ENCODE data around the gene TM6SF1. TPM values are rescaled to one million over a fixed set of nuclear protein-coding genes. Genes with fewer than 3 reads are reported as not detected.
"Not testable (repeated sequence)": the region's sequence is repeated elsewhere in the genome, so short reads cannot be mapped to it uniquely, and the experiment has no call there.

Gene TM6SF1
- polyA plus RNA-seq (ENCODE audit: insufficient read length in 3 of 3): 1 to 10 TPM; 1.2 to 3.3 (median 1.9) TPM
- long read RNA-seq, donor 1, partial matches to known transcripts: 62 of 95 reads
- long read RNA-seq, donor 1, other reads (novel, unspliced or antisense): 33 of 95 reads
- long read RNA-seq, donor 2, partial matches to known transcripts: 65 of 96 reads
- long read RNA-seq, donor 2, other reads (novel, unspliced or antisense): 31 of 96 reads
- long read RNA-seq, donor 3: 0 reads
- long read RNA-seq, donor 4, partial matches to known transcripts: 6 of 6 reads
- long read RNA-seq, donor 4, other reads (novel, unspliced or antisense): 0 of 6 reads
- long read RNA-seq, donor 5: 0 reads
- long read RNA-seq, donor 6, partial matches to known transcripts: 61 of 108 reads
- long read RNA-seq, donor 6, other reads (novel, unspliced or antisense): 47 of 108 reads
- long read RNA-seq, donor 7: 0 reads
- long read RNA-seq, donor 8: 0 reads
- long read RNA-seq, donor 9, partial matches to known transcripts: 12 of 12 reads
- long read RNA-seq, donor 9, other reads (novel, unspliced or antisense): 0 of 12 reads
- long read RNA-seq, donor 10, partial matches to known transcripts: 57 of 91 reads
- long read RNA-seq, donor 10, other reads (novel, unspliced or antisense): 34 of 91 reads
- long read RNA-seq, donor 11, partial matches to known transcripts: 59 of 91 reads
- long read RNA-seq, donor 11, other reads (novel, unspliced or antisense): 32 of 91 reads
- long read RNA-seq, donor 12: 0 reads
- long read RNA-seq, donor 13: 0 reads
- long read RNA-seq, donor 14: 0 reads
- long read RNA-seq, donor 15: 0 reads
- long read RNA-seq, donor 16: 0 reads

DNA sequence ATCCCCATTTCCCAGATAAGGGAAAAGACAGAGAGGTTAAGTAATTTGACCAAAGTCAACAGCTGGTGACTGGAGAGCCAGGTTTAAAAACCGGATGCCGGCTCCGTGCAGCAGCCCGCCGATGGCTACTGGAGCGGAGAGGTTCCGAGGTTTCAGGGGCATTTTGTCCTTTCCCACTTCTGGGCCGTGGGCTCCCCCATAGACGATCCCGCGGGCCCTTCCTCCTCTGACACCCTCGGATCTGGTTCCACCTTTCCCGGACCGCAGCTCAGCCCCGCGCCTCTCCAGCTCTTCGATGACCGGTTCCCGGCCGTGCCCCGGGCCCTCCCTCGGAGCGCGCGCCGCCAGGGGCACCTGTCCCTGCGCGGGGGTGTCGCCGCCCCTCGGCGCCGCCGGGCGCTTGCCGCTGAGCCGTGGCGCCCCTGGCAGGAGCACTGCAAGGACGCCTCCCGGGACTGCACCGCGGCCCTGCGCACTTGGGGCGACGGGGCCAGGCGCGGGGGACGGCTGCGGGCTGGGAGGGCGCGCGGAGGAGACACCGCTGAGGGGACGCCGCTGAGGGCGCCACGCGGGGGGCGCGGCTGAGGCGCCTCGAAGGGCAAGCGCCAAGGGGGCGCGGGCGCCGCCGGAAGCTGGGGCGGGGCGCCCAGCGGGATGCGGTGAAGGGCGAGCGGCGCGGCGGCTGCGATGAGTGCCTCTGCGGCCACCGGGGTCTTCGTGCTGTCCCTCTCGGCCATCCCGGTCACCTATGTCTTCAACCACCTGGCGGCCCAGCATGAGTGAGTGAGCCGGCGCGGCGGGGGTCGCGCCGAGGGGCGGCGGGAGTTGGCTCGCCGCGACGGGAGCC is at the start of gene TM6SF1:
TM6SF1 (plus strand) TSS at position 652 of the 847 bp plus-strand sequence; CDS start at position 688, 36 bp downstream.
- DNase-seq (ENCODE audit: extremely low read depth in 1 of 11, low read depth in 9 of 11, low spot score in 4 of 11): peak in 4 of 11 donors; percentile 5 to 26 (median 18)

DNA sequence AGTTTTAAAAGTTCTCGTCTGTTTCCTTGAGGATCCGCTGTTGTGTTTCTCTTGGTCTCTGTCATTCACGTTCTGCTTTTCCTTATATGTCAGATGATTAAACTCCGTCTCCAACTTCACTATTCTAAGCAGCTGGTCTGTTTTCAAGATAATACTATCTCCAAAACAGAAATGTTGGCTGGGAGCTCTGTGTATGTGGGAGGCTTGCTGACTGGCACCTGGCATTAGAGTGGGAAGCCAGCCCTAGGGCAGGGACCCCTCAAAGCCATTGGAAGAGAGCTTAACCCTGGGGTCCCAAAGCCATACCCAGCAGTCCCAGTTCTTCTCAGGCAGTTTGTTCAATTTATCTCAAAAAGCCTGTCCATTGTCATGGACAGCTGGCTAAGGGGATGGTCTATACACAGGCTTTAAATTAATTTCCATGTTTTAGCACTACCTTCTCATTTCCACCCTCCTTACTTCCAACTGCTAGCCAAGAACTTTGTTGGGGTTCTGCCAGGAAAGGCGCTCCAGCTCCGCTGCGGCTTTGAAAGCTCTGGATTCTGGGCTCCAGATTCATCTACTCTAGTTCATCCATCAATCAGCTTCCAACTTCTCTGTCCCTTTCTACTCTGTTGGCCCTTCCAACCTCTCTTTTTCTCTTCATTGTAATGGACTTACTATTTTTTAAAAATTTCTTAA is 49.6 kb upstream of the TM6SF1 start:
- no peak for DNase-seq (ENCODE audit: extremely low read depth in 1 of 11, low read depth in 9 of 11, low spot score in 4 of 11)

GRCh38 chr15:83061680-83062079 is 45.8 kb upstream of the TM6SF1 start:
- DNase-seq (ENCODE audit: extremely low read depth in 1 of 11, low read depth in 9 of 11, low spot score in 4 of 11): peak in 1 of 11 donors; percentile 24

DNA sequence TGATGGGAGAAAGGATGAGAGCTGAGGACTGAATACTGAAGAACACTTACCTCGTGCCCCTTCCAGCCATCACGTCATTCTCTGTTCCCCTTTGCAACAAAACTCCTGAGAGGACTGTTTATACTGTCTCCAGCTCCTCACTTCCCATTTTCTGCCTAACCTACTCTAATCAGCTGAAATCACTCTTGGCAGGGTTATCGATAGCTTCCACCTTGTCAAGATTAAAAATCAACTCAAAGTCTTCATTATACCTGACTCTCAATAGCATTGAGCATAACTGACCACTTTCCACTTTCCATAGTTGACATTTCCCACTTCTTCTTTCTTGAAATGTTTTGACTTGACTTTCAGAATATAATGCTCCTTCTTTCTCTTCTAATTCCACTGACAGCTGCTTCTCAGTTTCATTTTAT is 44.7 kb upstream of the TM6SF1 start:
- no peak for DNase-seq (ENCODE audit: extremely low read depth in 1 of 11, low read depth in 9 of 11, low spot score in 4 of 11)

DNA sequence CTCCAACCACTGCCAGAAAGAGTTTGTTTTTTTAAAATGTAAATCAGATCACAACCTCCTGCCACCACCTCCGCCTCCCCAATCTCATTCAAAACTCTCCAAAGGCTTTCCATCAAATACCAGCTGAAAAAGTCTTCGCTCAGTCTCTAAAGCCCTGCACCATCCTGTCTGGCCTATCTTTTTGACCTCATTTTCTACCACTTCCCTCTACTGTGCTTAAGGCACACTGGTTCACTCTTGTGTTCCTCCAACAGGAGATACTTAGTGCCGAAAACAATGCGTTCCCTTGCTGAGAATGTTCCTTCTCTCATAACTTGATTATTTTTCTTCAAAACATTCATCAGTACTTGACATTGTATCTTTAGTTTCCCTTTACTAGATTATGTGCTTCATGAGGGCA is 43.9 kb upstream of the TM6SF1 start:
- no peak for DNase-seq (ENCODE audit: extremely low read depth in 1 of 11, low read depth in 9 of 11, low spot score in 4 of 11)

DNA sequence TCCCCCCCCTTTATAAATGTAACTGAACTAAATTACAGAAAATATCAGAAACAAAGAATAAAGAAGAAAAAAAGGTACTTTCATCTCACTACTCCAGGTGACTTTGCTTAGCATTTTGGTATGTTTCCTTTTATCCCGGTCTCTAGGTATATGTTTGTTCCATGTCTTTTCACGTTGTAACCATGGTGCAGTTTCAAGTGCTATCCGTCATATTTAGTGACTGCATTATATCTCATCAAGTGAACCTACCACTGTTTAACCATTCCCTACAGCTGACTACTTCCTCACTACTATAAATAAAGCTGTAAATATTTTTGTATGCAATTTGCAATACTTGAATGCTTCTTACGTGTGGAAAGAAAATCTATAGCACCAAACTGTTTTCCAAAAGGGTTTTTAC is 42.6 kb upstream of the TM6SF1 start:
- no peak for DNase-seq (ENCODE audit: extremely low read depth in 1 of 11, low read depth in 9 of 11, low spot score in 4 of 11)

DNA sequence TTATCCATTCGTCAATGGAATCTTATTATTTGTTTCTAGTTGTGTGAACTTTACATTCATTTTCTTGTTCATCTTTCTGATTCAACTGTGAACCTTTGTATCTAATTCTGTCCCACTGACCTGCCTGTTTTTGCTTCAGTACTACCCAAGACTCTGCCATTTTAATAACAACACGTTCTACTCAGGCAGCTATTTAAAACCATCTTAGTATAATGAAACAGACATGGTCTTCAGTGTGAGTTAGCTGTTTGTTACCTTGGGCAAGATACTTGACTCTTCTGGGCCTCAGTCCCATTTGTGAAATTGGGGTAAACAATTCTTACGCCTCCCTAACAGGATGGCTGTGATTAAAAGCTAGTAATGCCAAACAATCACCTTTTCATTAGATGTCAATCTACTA is 42.0 kb upstream of the TM6SF1 start:
- no peak for DNase-seq (ENCODE audit: extremely low read depth in 1 of 11, low read depth in 9 of 11, low spot score in 4 of 11)

DNA sequence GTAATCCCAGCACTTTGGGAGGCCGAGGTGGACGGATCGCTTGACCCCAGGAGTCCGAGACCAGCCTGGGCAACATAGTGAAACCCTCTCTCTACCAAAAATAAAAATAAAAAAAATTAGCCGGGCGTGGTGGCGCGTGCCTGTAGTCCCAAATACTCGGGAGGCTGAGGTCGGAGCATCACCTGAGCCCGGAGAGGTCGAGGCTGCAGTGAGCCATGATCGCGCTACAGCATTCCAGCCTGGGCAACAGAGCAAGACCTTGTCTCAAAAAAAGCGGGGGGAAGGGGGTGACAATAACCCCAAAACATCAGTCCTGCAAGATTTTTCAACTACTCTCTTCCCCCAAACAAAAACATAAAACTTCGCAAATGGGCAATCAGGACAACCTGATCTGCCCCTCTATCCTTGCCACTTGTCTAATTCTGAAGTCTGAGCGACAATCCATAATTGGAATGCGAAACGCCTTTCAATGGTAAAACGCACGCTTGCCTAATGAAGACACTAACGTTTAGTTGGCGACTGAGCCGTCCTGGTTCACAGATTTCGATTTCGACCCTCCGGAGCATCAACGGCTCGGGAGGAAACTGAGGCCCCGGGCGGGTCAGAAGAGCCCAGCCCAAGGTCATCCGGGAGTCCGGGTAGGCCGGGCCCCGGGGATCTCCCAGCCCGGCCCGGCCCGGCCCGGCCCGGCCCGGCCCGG is 41.3 kb upstream of the TM6SF1 start:
- DNase-seq (ENCODE audit: extremely low read depth in 1 of 11, low read depth in 9 of 11, low spot score in 4 of 11): peak in 2 of 11 donors; percentile 7 to 22

DNA sequence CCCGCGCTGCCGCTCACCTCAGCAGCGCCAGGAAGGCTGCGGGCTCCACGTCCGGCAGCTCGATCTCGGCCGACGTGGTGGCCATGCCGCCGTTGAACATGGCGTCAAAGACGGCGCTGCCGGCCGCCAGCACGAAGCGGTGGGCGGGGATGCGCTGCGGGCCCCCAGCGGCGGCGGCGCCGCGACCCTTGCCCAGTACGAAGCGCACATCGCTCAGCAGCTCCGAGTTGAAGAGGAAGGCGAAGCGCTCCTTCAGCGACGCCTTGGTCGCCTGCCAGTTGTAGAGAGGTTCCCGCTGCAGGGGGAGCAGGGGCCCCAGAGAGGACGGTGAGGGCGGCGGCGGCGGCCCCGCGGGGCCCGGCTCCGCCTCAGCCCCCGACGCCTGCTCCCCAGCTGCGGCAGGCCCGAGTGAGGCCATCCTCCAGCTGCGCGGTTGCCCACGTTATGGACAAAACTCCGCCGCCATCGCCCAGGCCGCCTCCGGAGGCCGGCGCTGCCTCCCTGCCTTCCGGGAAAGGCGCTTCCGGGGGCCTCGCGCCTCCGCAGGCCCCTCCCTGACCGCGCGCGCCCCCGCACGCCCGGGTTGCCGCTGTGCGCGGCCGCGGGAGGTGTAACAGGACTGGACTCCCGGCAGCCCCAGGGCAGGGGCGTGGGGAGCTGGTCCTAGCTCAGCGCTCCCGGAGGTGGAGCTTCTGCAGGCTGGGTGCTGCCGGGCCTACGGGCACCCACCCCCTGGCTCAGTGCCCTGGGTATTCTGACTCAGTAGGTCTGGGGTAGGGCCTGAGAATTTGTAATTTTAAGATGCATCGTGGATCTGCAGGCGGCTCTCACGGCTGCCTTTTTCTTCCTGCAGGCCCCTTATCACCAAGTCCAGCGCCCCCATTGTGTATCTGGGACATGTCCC is 40.5 kb upstream of the TM6SF1 start, which contains the start of gene BTBD1:
BTBD1 (minus strand) TSS at position 519 of the 904 bp plus-strand sequence; CDS start at position 418, 101 bp downstream.
- DNase-seq (ENCODE audit: extremely low read depth in 1 of 11, low read depth in 9 of 11, low spot score in 4 of 11): peak; percentile 62 to 90 (median 84)

GRCh38 chr15:83067638-83067962 is 39.8 kb upstream of the TM6SF1 start:
- DNase-seq (ENCODE audit: extremely low read depth in 1 of 11, low read depth in 9 of 11, low spot score in 4 of 11): no peak

DNA sequence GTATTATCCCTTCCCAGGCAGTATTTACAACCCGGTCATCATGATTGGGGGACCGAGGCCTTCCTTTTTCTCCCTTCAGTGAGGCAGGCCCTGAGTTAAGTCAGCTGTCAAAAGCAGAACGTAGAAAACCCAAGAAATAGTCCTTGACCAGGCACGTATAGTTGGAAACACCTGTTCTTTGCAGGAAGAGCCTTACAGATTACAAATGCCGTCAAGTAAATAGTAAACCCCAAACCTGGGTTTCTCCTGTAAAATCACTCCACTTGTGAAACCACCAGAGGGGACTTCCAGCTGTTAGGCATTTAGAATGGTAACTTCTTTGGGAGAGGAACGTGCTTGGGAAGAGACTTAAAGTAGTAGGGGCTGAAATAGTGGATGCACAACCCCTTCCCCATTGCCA is 39.4 kb upstream of the TM6SF1 start:
- no peak for DNase-seq (ENCODE audit: extremely low read depth in 1 of 11, low read depth in 9 of 11, low spot score in 4 of 11)

GRCh38 chr15:83069211-83069642 is 38.2 kb upstream of the TM6SF1 start:
- not testable (repeated sequence) for DNase-seq (ENCODE audit: extremely low read depth in 1 of 11, low read depth in 9 of 11, low spot score in 4 of 11)

- no peak for DNase-seq (ENCODE audit: extremely low read depth in 1 of 11, low read depth in 9 of 11, low spot score in 4 of 11)
Observed at GRCh38 chr15:83077491-83078230, 29.8 kb upstream of the TM6SF1 start.

GRCh38 chr15:83078712-83079111 is 28.7 kb upstream of the TM6SF1 start:
- no peak for DNase-seq (ENCODE audit: extremely low read depth in 1 of 11, low read depth in 9 of 11, low spot score in 4 of 11)

DNA sequence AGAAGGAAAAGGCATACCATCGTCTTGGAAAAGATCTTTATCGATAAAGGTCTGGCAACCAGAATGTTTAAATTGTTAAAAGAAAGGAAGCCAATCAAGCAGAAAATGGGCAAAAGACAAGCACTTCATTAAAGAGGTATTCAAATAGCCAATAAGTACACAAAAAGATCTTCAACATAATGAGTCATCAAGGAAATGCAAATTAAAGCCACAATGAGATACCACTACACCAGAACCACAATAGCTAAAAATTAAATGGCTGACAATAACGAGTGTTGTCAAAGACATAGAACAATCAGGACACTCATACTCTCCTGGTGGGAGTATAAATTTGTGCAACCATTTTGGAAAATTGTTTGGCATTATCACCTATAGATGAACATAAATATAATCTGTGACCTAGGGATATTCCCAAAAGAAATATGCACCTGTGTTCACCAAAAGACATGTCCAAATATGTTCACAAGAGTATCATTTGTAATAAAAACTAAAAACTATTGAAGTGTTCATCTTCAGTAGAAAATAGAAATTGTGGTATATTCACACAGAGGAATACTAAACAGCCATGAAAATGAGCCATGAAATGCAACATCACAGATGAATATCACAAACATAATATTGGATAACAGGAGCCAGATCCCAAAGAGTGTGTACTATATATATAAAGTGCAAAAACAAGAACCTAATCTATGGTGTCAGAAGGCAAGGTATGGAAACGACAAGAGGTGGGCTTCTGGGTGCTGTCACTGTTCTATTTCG is 26.0 kb upstream of the TM6SF1 start:
- DNase-seq (ENCODE audit: extremely low read depth in 1 of 11, low read depth in 9 of 11, low spot score in 4 of 11): no peak
